H4 (cell line): ENCODE data around the gene TMEM43. TPM values are rescaled to one million over a fixed set of nuclear protein-coding genes. Genes with fewer than 3 reads are reported as not detected.

ENCODE experiments used
- DNase-seq: peaks from one replicate; pipeline ENCODE4 v3.0.0-alpha.2; 2015; ENCODE audit warnings: low spot score
- total RNA-seq: library from RNA; depleted of rRNA; stranded (reverse); fragments of >200 nt; shearing (Covaris generic); gene quantifications from 2 replicates; pipeline ENCODE4 v1.2.3, GENCODE V29; 2014

TMEM43 gene
- total RNA-seq, 1 experiment from 2014 or later: 75.6 TPM

DNA sequence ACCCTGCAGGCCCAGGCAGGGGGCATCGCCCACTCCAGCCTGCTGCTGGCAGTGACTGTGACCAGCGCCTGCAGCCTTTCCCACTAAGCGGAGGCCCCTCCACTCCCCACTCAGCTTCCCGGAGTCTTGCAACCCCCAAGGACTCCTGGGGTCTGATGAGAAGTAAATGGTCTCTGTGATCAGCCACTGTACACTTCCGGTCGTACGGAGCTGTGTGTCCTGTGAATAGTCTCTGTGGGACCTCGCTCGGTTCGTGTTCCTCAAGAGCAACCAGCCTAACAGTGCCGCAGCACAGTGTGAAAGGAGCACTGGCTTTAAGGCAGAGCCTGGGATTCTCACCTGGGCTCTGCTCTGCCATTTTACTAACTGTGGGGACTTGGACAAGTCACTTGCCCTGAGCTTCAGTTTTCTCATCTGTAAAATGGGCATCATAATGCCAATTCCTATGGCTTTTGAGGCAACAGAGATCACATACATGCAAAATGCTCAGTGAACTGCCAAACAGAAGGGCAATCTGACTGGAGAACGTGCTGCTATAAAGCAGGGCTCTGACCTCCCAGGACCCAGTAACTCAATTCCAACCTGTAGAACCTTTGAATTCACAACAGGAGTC is 26.7 kb downstream of the TMEM43 start:
- DNase-seq: no peak

DNA sequence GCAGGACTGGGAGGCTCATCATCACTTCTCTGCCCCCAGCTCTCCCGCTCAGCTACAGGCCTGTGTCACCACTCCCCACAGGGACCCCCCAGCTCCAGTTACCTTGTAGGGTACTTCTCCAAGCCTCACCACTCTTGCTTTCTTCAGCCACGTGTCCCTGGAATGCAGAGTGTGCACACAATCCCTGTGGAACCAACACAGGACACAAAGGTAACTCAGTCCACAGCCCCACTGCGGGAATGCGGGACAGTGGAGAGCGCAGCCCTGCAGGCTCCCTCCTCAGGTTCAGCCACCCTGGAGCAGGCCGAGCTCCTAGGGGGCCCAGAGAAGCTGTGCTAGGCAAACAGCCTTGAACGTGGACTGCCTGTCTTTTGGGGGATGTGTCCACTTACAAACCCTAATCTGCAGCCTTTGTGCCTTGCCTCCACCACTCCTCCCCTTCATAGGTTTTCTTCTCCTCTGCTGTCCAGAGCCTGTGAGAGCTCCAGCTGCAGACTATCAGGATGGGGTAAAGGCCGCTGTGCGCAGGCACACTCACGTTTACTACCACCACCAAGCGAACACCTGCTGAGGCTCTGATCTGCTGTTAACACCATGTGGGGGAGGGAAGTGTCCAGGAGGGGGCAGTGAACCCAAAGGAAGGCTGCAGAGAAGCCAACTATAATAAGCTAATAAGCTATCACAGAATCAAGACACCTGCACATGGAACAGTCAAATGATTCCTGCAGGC is 27.5 kb downstream of the TMEM43 start:
- DNase-seq: no peak

DNA sequence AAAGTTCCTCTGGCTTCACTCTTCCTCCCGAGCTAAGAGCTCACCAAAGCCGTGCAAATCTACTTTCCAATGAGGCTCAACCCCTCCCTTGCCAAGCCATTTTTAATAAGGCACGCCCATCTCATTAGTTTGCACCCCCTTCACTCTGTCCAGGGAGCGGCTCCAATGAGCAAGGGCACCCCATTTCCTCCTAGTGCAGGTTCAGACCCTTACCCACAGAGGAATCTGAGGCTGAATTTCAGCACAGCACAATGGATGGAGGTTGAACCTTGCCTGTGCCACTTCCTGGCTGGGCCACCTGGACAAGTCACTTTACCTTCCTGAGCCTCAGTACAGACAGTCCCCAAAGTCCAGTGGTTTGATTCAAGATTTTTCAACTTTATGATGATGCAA is 28.1 kb downstream of the TMEM43 start:
- no peak for DNase-seq

DNA sequence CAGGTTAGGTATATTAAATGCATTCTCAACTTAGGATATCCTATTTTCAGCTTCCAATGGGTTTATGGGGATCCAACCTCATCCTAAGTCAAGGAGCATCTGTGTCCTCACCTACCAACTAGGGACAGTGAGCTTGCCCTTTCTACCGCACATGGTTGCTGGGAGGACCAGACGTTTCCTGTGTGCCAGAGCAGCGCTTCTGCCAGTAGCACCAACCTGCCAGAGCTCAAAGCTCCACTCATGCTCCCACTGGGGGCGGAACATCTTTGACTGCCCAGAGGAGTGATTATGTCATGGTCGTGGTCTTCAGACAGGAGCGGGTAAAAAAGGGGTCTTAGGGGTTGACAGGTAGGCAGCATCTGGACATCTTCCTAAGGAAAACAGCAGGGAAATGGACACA is 28.8 kb downstream of the TMEM43 start:
- no peak for DNase-seq

DNA sequence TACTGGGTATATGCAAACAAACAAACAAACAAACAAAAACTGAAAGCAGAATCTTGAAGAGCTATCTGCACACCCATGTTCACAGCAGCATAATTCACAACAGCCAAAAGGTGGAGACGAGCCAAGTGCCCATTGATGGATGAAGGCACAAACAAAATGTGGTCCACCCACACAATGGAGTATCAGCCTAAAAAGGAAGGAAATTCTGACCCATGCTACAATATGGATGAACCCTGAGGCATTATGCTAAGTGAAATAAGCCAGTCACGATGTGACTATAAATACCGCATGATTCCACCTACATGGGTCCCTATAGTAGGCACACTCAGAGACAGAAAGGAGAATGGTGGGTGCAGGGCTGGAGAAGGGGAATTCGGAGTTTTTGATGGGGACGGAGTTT is 29.4 kb downstream of the TMEM43 start:
- no peak for DNase-seq

DNA sequence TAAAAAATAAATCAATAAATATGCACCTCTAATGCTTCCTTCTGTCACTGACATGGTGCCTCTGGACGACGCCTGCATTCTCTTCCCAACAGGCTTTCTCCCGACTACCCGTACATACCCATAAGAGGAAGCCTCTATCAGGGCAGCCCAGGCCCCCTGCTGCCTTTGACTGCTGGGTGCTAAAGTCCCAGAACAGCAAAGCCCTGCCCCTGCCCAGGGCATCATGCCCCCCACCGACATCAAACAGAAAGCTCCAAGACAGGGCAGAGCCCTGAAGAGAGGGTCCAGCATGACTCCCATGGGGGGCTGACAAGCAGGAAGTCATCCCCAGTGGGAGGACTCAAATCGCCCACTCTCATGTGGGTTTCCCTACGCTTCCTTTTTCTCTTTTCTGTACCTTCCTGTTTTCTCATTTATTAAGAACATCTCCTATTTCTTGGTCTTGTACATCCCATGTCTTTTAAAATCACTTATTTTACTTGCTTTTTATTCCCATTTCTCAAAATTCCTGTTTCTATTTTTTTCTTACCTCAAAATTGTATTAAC is 30.1 kb downstream of the TMEM43 start:
- no peak for DNase-seq

DNA sequence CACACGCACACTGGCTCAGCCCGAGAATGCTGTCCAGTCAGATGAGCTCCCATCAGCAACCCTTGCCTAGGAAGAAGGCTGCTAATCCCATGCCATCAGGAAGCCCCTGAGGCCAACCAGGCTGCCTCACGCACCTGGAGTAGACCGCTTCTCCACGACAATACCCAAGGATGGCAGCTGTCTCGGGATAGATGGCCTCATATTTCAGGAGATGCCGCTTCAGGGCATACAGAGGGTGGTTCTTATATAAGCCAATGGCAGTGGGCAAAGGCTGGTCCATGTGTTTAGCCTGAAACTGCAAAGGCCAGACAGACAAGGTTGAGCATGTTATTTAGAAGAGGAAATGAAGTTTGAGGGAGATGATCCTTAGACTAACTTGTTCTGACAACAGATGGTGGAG is 31.3 kb downstream of the TMEM43 start:
- no peak for DNase-seq

DNA sequence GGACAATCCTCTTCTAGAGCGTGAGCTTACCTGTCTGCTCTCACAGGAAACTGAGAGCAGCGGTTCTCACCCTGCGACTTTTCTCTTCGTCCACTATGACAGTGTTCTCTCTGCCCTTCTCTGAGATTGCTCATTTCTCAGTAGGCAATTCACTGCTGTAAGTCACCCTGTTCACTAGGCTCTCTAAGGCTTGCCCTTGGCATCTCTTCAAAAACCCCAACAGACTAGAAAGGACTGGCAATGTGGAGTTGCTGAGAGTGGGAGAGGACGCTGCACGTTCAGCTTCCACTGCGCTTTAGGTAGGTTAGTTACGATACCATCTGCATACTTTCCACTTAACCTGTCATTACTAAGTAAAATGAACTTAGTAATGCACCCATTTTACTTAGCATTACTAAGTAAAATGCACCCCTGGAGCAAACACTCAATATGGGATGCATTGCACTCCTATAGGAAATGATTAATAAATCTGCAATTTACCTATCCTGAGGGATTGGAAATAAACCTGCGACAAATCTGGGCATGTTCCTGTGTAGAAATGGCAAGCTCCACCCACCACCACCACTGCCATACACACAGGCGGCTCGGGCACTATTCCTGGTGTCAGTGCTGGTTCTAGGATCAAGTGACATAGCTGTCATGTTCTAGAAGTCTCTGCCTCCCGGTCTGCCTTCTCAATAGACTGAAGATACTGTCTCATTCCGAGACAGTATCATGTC is 32.1 kb downstream of the TMEM43 start:
- DNase-seq: no peak

DNA sequence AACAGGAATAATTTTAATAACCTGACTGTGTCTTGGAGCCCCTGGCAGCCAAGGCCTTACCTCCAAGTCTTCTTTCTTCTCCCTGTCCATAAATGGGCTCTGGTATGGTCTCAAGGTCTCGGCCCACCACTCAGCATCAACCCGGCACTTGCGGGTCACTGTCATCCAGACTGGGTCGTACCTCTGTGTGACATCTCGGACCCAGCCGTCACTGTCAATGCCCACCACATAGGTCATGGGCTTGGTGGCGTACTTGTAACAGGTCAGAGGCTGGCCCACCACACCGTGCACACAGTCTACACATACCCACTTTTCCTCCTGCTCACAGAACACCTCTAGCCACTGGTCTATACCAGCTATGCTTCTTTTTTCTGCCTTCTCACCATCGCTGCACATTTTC is 33.1 kb downstream of the TMEM43 start:
- DNase-seq: no peak

DNA sequence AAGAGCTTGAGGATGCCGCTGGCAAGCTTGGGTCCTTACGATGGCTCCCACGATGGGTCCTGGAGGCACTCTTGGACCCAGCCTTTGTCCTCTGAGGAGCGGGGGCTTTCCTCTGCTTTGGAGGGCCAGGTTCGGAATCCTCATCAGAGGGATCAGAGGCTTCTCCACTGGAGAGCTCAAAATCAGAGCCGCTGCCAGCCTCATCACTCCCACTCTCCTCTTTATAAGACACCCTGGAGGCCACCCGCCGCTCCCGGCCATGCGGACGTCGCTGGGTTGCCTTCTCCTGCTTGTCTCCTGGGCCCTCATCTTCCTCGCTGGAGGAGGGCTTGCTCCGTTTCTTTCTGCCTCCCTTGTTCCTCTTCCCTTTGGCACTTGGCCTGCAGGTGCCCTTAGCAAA is 33.5 kb downstream of the TMEM43 start:
- no peak for DNase-seq

DNA sequence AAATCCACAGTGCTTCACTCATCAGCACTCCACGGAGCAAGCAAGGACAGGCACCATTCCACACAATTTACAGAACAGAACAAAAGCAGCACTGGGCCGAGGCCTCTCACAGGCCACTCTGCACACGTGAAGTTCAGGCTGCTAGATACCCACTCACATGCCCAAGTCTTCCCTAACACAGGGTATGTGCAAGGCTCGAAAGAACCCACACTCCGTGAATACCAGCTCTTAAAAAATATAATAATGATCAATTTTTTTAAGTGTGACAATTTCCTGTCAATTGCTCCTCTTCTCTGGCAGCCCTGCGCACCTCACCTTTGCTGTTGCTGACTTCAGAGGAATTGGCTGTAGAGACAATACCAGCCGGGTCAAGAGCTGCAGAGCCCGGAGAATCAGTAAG is 34.6 kb downstream of the TMEM43 start:
- DNase-seq: no peak

DNA sequence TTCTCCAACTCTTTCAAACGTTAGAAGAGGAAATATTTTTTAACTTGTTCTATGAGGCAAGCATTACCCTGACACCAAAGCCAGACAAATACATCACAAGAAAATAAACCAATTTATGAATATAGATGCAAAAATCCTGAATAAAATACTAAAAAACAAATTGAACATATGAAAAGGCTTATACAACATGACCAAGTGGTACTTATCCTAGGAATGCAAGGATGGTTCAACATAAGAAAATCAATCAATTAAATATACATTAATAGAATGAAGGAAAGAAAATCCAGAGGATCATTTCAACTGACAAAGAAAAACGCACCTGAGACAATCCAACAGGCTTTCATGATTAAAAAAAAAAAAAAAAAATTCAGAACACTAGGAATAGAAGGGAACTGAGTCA is 36.4 kb downstream of the TMEM43 start:
- DNase-seq: no peak

DNA sequence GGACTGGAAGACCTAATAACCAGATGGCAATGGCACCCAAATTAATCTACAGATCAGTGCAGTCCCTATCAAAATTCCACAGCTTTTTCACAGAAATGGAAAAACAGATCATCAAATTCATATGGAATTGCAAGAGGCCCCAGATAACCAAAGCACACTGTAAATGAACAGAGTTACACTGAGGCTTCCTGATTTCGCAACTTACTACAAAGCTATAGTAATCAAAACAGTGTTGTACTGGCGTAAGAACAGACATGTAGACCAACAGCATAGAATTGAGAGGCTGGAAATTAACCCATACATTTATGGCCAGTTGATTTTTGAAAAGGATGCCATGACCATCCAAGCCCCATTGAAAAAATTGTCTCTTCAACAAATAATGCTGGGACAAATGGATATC is 37.3 kb downstream of the TMEM43 start:
- DNase-seq: no peak

DNA sequence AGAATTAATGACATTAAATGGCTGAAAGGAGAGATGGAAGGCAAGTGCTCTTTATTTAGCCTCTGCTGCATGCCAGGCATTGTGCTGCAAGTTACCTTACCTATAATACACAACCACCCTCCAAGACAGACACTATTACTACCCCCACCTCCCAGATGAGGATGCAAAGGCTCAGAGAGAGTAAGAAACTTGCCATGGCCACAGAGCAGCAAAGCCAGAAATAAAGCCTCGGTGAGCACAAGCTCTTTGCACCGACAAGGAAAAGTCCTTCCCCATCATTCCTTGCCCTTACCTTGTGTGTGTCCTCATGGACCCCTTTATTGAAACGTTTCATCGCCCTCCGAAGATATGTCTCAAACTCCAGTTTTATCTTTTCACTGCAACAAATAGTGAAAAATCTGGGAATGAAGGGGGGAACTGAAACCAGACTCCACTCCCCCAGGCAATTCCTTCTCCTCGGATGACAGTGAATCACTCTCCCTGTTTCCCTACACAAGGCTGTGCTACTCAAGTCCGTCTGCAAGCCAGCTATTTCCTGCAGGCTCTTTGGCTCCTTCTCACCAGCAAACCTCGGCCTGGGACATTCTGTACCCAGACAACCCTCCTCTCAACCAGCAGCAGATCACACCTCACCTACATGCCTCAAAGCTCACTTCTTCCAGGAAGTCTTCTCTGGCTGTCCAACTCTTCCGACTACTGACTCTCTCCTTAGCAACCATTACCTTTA is 42.2 kb downstream of the TMEM43 start:
- DNase-seq: no peak

DNA sequence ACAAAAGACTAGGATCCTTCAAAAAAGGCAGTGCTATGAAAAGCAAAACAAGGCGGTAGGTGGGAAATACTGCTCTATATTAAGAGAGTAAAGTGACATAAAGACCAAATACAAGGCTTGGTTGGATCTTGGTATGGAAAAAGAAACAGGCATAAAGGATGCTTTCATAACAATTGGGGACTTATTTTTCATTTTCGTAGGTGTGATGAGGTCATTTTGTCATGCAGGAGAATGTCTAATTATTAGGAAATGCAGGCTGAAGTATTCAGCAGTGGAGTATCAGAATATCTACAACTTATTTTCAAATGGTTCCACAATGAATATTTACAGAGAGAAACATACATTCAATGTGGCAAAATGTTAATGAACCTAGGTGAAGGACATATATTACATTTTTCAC is 44.6 kb downstream of the TMEM43 start:
- DNase-seq: no peak

DNA sequence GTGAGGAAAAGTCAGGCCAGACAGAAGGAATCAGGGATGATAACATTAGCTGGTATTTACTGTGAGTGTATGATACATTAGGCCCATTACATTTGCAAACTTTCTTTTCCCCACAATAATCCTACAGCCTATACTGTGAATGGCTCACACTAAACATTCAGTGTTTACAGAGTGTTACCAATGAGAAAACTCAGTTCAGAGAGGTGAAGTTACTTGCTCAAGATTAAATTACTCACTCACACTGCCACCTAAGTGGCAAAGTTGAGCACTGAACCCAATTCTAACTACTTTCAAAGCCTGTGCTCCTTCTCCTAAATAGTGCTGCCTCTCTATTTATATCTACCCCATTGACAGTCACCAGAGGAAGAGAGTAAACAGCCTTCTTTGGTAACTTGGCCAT is 45.0 kb downstream of the TMEM43 start:
- DNase-seq: no peak

DNA sequence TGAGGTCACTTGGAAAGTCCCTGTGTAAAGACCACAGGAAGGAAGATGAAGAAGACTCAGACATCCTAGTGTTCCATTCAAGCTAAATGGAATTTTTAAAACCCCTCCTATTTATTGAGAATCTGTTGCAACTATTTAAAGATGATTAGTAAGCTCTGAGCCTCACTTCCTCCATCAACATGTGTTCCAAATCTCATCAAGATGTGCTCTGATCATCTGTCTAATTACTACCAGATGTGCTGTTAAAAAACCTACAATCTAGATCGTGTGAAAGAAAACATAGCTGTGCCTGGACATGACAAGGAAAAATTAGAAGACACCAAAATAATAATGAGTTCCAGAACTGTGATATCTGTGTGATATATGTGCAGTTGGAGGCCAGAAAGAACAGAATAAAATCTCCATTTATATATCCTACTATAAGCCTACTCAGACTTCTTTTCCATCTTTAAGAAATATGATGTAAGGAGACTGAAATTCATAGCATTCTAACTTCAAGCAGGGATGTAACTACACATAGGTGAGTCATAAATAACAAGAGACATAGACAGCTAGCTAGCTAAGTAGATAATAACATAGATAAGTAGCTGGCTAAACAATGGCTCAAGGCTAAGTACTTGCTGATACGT is 45.8 kb downstream of the TMEM43 start:
- no peak for DNase-seq

DNA sequence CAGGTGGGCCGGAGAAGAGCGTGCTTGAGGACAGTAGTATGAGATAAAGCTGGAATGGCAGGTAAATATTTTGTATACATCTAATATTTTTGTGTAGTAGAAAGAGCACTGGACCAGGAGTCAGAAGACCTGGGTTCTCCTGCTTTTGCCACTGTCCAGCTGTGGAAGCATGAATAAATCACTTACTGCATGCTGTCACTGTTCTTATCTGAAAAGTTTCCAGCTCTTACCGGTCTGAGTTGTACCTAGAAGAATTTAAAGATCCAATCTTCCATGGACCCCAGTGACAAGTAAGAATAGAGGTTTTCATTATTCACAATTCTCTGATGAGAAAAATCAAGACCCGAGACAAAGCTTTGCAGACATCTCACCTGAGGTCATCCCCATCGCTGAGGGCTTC is 47.6 kb downstream of the TMEM43 start:
- no peak for DNase-seq

DNA sequence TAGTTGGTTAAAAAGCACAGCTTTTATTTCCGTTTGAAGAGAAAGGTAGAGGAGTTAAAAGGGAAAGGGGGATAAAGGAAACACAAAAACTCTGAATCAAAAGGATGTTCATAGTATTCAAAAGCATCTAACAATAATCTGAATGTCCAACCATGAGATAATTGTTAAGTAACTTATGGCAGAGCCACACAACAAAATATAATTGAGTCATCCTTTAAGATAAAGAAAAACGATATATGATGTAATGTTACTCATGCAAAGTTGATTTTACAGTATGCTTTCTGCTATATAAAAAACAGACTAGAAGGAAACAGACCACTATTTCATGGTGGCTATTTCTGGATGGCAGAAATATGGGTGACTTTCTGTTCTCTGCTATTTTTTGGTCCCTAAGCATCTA is 49.6 kb downstream of the TMEM43 start:
- no peak for DNase-seq

DNA sequence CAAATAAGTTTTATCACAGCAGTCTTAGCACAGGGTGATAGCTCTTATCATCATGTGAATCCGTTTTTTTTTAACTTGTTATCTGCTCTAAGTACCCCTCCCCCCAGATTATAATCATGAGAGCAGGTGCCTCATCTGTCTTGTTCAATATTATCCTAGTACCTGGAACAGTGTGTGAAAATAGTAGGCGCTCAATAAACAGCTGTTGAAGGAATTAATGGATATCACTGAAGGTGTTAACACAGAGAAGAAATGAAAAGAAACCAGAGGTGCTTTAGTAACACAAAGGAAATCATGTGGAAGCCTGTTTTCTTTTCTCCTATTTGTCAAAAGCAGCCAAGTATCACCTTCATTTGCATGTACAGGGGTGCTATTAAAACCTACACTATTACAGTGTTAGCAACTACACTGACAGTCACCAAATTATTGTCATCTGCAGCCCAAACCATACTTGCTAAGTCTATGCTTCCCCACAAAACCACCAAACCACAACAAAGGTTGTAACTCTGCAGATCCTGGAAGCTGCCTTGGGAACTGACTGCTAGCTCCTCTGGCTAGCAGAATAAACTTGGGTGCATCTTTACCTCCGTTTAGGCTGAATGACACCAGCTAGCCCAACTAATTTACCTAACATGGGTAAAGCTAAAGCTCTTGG is 50.7 kb downstream of the TMEM43 start:
- peak; percentile 43 for DNase-seq

DNA sequence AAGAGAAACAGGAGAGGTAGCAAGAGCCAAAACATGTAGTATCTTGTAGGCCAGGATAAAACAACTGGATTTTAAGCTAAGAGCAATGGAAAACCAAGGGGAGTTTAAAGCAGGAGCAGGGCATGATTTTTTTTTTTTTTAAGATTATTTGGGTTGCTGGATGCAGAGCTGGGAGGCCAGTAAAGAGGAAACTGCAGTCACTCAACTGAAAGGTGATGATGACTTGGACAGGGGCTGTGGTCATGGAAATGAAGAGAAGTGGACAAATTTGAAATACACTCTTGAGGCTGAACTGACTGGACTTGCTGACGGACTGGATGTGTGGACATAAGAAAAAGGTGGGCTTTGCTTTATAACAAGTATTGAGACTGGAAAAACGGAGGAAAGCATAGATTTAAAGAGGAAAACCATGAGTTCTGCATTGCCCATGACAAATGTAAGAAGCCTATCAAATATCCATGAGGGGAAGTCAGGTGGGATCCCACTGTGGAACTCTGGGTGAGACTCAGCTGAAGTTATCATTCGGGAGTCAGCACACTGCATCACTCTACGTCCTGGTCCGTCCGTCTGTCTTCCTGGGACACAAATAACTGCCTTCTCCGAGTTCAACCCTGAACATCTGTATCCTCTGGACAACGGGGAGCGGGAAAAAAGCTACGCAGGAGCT is 52.9 kb downstream of the TMEM43 start:
- peak; percentile 13 for DNase-seq
